Measurements from ENCODE around the gene DDX39B. TPM values are rescaled to one million over a fixed set of nuclear protein-coding genes. Genes with fewer than 3 reads are reported as not detected.

The DDX39B gene
- total RNA-seq, 1 donor from 2014 or later = 294 TPM

- Histone ChIP-seq H3K9me3 (ENCODE audit: insufficient read depth, low read depth, low read length) (no peaks in the 10 kb centered on the region), H3K27ac (ENCODE audit: low read depth, low read length) (no peak overlapping the region), H3K9ac (ENCODE audit: low read length) (no peak overlapping the region), H3K27me3 (ENCODE audit: insufficient read depth, low read length) (peaks cover 3% of the 10 kb centered on the region), H3K79me2 (ENCODE audit: insufficient read depth, low read length) (no peaks in the 10 kb centered on the region), H3K36me3 (ENCODE audit: insufficient read depth, low read length) (no peaks in the 10 kb centered on the region), H3K4me3 (ENCODE audit: insufficient read depth, low read depth, low read length) (no peak overlapping the region), H4K20me1 (ENCODE audit: insufficient read depth, low read length) (no peaks in the 10 kb centered on the region), H2AFZ (ENCODE audit: low read depth, low read length) (no peak overlapping the region), H3K4me2 (ENCODE audit: low read length) (no peak overlapping the region), H3K4me1 (ENCODE audit: insufficient read depth, low read length) (no peaks in the 10 kb centered on the region)
- Mint-ChIP-seq H3K4me3 (ENCODE audit: unreplicated experiment) (no peak overlapping the region), H3K27me3 (ENCODE audit: low read depth, unreplicated experiment) (peaks cover 27% of the 10 kb centered on the region), H3K36me3 (ENCODE audit: low read depth, unreplicated experiment) (no peaks in the 10 kb centered on the region), H3K4me1 (ENCODE audit: low read depth, unreplicated experiment) (peaks cover 12% of the 10 kb centered on the region), H3K9me3 (ENCODE audit: unreplicated experiment) (no peaks in the 10 kb centered on the region), H3K27ac (ENCODE audit: unreplicated experiment) (no peak overlapping the region)
- no peak for TF ChIP-seq CTCF (IDR thresholded peaks at IDR 0.05; ENCODE audit: insufficient read depth, low read depth, low read length)
- TF ChIP-seq EZH2 (IDR thresholded peaks at IDR 0.05; ENCODE audit: insufficient read depth, low read length) = no peak
- FAIRE-seq = no peak
- DNase-seq (ENCODE audit: low read depth) = no peak
Measured at GRCh38 chr6:31574106-31575061, 32.6 kb upstream of the DDX39B start.

GRCh38 chr6:31573239-31574105, 31.7 kb upstream of the DDX39B start:
- TF ChIP-seq CTCF (IDR thresholded peaks at IDR 0.05; ENCODE audit: insufficient read depth, low read depth, low read length) (no peak), EZH2 (IDR thresholded peaks at IDR 0.05; ENCODE audit: insufficient read depth, low read length) (no peak)
- Mint-ChIP-seq H3K36me3 (ENCODE audit: low read depth, unreplicated experiment) (no peaks in the 10 kb centered on the region), H3K27ac (ENCODE audit: unreplicated experiment) (peak overlapping the region; percentile 28), H3K9me3 (ENCODE audit: unreplicated experiment) (no peaks in the 10 kb centered on the region), H3K27me3 (ENCODE audit: low read depth, unreplicated experiment) (peaks cover 27% of the 10 kb centered on the region), H3K4me1 (ENCODE audit: low read depth, unreplicated experiment) (peaks cover 12% of the 10 kb centered on the region), H3K4me3 (ENCODE audit: unreplicated experiment) (no peak overlapping the region)
- Histone ChIP-seq H3K4me2 (ENCODE audit: low read length) (no peak overlapping the region), H3K9me3 (ENCODE audit: insufficient read depth, low read depth, low read length) (no peaks in the 10 kb centered on the region), H3K27me3 (ENCODE audit: insufficient read depth, low read length) (peaks cover 3% of the 10 kb centered on the region), H3K79me2 (ENCODE audit: insufficient read depth, low read length) (no peaks in the 10 kb centered on the region), H3K9ac (ENCODE audit: low read length) (no peak overlapping the region), H2AFZ (ENCODE audit: low read depth, low read length) (no peak overlapping the region), H3K27ac (ENCODE audit: low read depth, low read length) (no peak overlapping the region), H4K20me1 (ENCODE audit: insufficient read depth, low read length) (no peaks in the 10 kb centered on the region), H3K4me3 (ENCODE audit: insufficient read depth, low read depth, low read length) (no peak overlapping the region), H3K36me3 (ENCODE audit: insufficient read depth, low read length) (no peaks in the 10 kb centered on the region), H3K4me1 (ENCODE audit: insufficient read depth, low read length) (no peaks in the 10 kb centered on the region)
- FAIRE-seq (no peak), DNase-seq (ENCODE audit: low read depth) (no peak)

All from astrocyte (in vitro differentiated cells and primary cell).